Measurements from ENCODE around the gene CEMIP.

CEMIP gene

DNA sequence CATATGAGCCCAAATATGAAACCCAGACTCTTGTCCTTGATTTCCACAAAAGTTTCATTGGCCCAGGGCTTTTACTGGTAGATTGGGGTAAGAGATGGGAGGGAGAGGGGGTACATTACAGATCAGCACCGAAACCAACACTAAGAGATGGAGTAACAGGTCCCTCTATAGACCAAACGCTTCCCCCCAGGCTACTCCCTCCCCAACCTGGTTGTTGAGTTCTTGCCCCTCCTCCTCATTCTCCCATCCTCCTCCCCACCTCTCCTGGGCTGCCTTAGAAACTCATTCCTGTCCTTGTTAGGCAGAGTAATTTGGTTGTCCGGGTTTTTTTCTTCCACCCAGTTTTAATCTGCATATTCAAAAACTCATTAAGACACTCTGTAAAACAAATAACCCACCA, 136.3 kb downstream of the CEMIP start:
- no peak overlapping the region for H3K27ac ChIP-seq
- intact Hi-C loops (cut with DNase I; ENCODE audit: low total_unique reads) = no loop called here
- H3K27me3 ChIP-seq = no peaks in the 10 kb centered on the region
- TF ChIP-seq, protein P1, sequence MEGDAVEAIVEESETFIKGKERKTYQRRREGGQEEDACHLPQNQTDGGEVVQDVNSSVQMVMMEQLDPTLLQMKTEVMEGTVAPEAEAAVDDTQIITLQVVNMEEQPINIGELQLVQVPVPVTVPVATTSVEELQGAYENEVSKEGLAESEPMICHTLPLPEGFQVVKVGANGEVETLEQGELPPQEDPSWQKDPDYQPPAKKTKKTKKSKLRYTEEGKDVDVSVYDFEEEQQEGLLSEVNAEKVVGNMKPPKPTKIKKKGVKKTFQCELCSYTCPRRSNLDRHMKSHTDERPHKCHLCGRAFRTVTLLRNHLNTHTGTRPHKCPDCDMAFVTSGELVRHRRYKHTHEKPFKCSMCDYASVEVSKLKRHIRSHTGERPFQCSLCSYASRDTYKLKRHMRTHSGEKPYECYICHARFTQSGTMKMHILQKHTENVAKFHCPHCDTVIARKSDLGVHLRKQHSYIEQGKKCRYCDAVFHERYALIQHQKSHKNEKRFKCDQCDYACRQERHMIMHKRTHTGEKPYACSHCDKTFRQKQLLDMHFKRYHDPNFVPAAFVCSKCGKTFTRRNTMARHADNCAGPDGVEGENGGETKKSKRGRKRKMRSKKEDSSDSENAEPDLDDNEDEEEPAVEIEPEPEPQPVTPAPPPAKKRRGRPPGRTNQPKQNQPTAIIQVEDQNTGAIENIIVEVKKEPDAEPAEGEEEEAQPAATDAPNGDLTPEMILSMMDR (IDR thresholded peaks at IDR 0.05) = no peak
- no peaks in the 10 kb centered on the region for H3K4me1 ChIP-seq
- H3K9me3 ChIP-seq = no peaks in the 10 kb centered on the region
- no peak overlapping the region for H3K4me3 ChIP-seq
- no peak for DNase-seq
- peaks cover 2 to 11% (median 7%) of the 10 kb centered on the region in 3 donors for H3K36me3 ChIP-seq

DNA sequence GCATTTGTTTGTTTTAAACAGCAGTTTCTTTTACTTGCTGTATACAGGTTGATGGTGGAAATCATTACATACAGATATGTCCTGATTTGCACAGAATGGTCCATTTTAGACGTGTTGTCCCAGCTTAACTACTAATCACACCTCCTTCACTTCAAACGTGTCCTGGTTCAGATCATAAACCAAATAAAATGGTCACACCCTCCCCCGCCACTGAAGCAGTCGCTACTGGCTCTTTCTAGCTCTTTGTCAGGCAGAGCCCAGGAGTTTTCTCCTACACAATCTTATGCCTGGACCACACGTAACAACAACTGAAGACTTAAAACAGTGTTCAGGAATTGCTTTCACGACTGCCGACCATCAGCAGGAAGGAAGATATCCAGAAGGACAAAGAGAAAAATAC, 136.9 kb downstream of the CEMIP start:
- H3K36me3 ChIP-seq = peaks cover 0 to 11% (median 5%) of the 10 kb centered on the region in 3 donors
- TF ChIP-seq, protein P1 (IDR thresholded peaks at IDR 0.05) = no peak
- H3K27me3 ChIP-seq = no peaks in the 10 kb centered on the region
- no peaks in the 10 kb centered on the region for H3K9me3 ChIP-seq
- no peaks in the 10 kb centered on the region for H3K4me1 ChIP-seq
- intact Hi-C loops (cut with DNase I; ENCODE audit: low total_unique reads) = no loop called here
- H3K4me3 ChIP-seq = no peak overlapping the region
- DNase-seq = no peak
- no peak overlapping the region for H3K27ac ChIP-seq

DNA sequence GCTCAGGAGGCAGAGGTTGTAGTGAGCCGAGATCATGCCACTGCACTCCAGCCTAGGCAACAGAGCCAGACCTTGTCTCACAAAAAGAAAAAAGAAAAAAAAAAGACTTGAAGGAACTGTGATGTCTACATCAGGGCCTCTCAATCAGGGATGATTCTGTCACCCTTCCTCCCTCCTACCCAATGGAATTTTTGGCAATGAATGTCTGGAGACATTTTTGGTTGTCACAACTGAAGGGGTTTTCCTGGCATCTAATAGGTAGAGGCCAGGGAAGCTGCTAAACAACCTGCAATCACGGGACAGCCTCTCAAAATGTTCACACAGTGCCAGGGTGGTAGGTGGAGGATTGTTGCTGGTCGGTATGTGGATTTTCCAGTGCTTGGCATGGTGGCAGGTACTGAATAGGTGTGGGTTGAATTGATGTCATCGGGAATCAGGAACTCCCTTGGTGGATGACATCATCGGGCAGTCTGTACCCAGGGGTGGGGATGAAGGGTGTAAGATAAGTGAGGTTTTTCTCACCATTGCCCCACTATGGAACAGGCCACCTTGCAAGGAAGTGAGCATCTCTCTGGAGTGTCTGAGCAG, 139.1 kb downstream of the CEMIP start:
- intact Hi-C loops (cut with DNase I; ENCODE audit: low total_unique reads) = no loop called here
- Histone ChIP-seq H3K36me3 (peaks cover 0 to 27% (median 22%) of the 10 kb centered on the region in 3 donors), H3K27ac (no peak overlapping the region), H3K4me3 (no peak overlapping the region), H3K9me3 (no peaks in the 10 kb centered on the region), H3K4me1 (no peaks in the 10 kb centered on the region), H3K27me3 (no peaks in the 10 kb centered on the region)
- no peak for DNase-seq
- TF ChIP-seq, protein P1 (IDR thresholded peaks at IDR 0.05) = no peak

DNA sequence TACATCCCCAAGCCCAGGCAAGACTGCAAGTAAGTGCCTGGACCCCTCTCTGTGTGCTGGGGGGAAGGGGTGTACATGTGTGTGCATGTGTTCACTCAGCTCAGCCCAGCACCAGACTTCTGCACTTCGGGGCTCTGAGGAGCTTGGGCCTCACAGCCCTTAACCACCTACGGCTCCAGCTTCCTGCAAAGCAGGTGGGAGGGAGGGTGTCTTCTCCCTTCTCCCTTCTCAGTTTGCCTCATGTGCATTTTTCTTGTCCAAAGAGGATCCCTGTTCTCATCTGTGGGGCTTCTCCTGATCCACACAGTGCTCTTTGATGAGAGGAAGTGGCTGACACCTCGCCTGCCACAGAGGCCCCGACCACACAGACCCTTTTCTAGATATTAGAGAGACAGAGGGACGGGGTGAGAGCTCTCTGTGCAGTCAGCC, 141.1 kb downstream of the CEMIP start:
- no peak overlapping the region for H3K4me3 ChIP-seq
- H3K27ac ChIP-seq = no peak overlapping the region
- peaks cover 0 to 41% (median 30%) of the 10 kb centered on the region in 3 donors for H3K36me3 ChIP-seq
- no peaks in the 10 kb centered on the region for H3K4me1 ChIP-seq
- DNase-seq = no peak
- H3K27me3 ChIP-seq = no peaks in the 10 kb centered on the region
- no peaks in the 10 kb centered on the region for H3K9me3 ChIP-seq
- intact Hi-C loops (cut with DNase I; ENCODE audit: low total_unique reads) = no loop called here
- TF ChIP-seq, protein P1 (IDR thresholded peaks at IDR 0.05) = no peak

DNA sequence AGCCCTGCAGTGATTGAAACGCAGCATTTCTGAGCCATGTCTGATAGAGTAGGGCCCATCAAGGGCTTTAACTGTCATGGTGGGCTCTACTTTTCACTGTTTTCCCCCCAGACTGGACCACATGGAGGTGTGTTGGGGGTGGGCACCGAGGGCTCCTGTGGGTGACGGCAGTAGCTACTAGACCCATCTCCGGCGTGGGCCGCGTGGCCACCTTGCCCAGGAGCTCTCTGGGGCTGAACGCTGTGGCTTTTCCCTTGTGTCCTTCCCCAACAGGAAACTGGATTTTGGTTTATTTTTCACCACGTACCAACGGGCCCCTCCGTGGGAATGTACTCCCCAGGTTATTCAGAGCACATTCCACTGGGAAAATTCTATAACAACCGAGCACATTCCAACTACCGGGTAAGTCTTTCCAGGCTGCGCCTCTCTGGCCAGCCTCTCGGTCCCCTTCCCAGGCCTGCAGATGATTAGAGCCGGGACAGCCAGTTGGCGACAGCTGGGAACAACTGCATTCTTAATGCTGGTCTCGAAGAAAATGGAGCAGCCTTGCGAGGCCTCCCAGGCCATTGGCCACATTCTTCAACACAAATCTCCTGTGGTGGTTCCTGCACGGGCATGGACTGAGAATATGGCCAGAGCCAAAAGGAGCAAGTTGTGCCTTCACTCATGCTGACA, 142.7 kb downstream of the CEMIP start:
- H3K36me3 ChIP-seq = peaks cover 0 to 41% (median 30%) of the 10 kb centered on the region in 3 donors
- TF ChIP-seq, protein P1 (IDR thresholded peaks at IDR 0.05) = no peak
- intact Hi-C loops (cut with DNase I; ENCODE audit: low total_unique reads) = no loop called here
- DNase-seq = no peak
- no peak overlapping the region for H3K4me3 ChIP-seq
- peaks cover 0 to 4% (median 0%) of the 10 kb centered on the region in 4 donors for H3K4me1 ChIP-seq
- no peak overlapping the region for H3K27ac ChIP-seq
- H3K9me3 ChIP-seq = no peaks in the 10 kb centered on the region
- no peaks in the 10 kb centered on the region for H3K27me3 ChIP-seq

Measured in tibial artery (tissue), 4 donors.